Fibroblast of the aortic adventitia (primary cell): ENCODE data around the gene RMDN3. TPM values are rescaled to one million over a fixed set of nuclear protein-coding genes. Genes with fewer than 3 reads are reported as not detected.
A peak's percentile ranks its signal among the peaks of the same experiment; 100 is the strongest.

ENCODE experiments used
- DNase-seq: peaks from one replicate; pipeline ENCODE4 v3.0.0-alpha.2; 2010; ENCODE audit warnings: low read depth
- H3K4me3 ChIP-seq: 2 replicates; pipeline ENCODE4 v1.5.1; 2011; ENCODE audit warnings: low read depth, mild to moderate bottlenecking, control low read depth, low read length, moderate library complexity
- CTCF ChIP-seq: IDR thresholded peaks from 2 replicates; pipeline ENCODE4 v1.5.1; 2011; ENCODE audit warnings: mild to moderate bottlenecking, low read length, control low read depth, inconsistent platforms; ENCODE audit not compliant: insufficient read depth
- total RNA-seq: library from RNA; depleted of rRNA; stranded (reverse); fragments of >200 nt; gene quantifications from 2 replicates; pipeline ENCODE4 v1.2.3, GENCODE V29; 2012; ENCODE audit warnings: low replicate concordance

The RMDN3 gene
- total RNA-seq, 1 donor = 18.0 TPM

- TF ChIP-seq CTCF = no peak
- H3K4me3 ChIP-seq = peak overlapping the region; percentile 95
- DNase-seq = peak; percentile 18
Measured at GRCh38 chr15:40754574-40754882, 526 bp downstream of the RMDN3 start.

- DNase-seq = no peak
Measured at GRCh38 chr15:40751745-40752144, 3.3 kb downstream of the RMDN3 start.

GRCh38 chr15:40750885-40751284 lies 4.2 kb downstream of the RMDN3 start:
- no peak for TF ChIP-seq CTCF
- no peak for DNase-seq
- no peak overlapping the region for H3K4me3 ChIP-seq

More at GRCh38 chr15:40751745-40752144, 3.3 kb downstream of the RMDN3 start:
- no peak for TF ChIP-seq CTCF
- no peak overlapping the region for H3K4me3 ChIP-seq

- H3K4me3 ChIP-seq = no peak overlapping the region
- TF ChIP-seq CTCF = no peak
- no peak for DNase-seq
Measured at GRCh38 chr15:40749151-40749630, 5.9 kb downstream of the RMDN3 start.

- no peak for TF ChIP-seq CTCF
- no peak overlapping the region for H3K4me3 ChIP-seq
- DNase-seq = no peak
Measured at GRCh38 chr15:40747685-40748631, 7.1 kb downstream of the RMDN3 start.

GRCh38 chr15:40746916-40747418 lies 8.1 kb downstream of the RMDN3 start:
- peak; percentile 90 for DNase-seq
- TF ChIP-seq CTCF = no peak

More at GRCh38 chr15:40746916-40747418, 8.1 kb downstream of the RMDN3 start:
- H3K4me3 ChIP-seq = no peak overlapping the region
